H1 (cell line): ENCODE measurements around the gene MMUT. TPM values are rescaled to one million over a fixed set of nuclear protein-coding genes. Genes with fewer than 3 reads are reported as not detected.

Experiments
- CTCF ChIA-PET: fragments of 300-600 bp; sonication (Branson Sonifier 250); formaldehyde crosslinking; loops from one replicate; lab custom pipeline; 2021; ENCODE audit not compliant: partially characterized antibody; lab: Charles Lee
- POLR2A ChIA-PET: fragments of 300-600 bp; sonication (Branson Sonifier 250); formaldehyde crosslinking; loops from one replicate; lab custom pipeline; 2021; ENCODE audit warnings: inconsistent platforms; ENCODE audit not compliant: partially characterized antibody; lab: Charles Lee
- DNase-seq, 2 experiments: peaks; one replicate each; pipeline versions ENCODE4 v3.0.0 to v3.0.0-alpha.2; 2010 to 2022; ENCODE audit warnings: low spot score in 2 of 2, low read depth in 1 of 2, mixed read lengths in 1 of 2
- FAIRE-seq: peaks from 2 replicates; lab custom pipeline; 2011; peaks lifted over from hg19 to GRCh38; lab: Jason Lieb, UNC
- H2AFZ ChIP-seq: 2 replicates; pipeline ENCODE4 v1.8.1; 2012; ENCODE audit warnings: low read length, inconsistent platforms
- H2AK5ac ChIP-seq: 2 replicates; pipeline ENCODE4 v1.6.1; 2013; ENCODE audit warnings: low read depth, low read length
- H2BK120ac ChIP-seq: replicated peaks from 2 replicates; pipeline ENCODE3; 2013; ENCODE audit warnings: low read depth, low read length, inconsistent platforms
- H2BK12ac ChIP-seq: 2 replicates; pipeline ENCODE4 v1.6.1; 2013; ENCODE audit warnings: low read depth, low read length
- H2BK15ac ChIP-seq: 2 replicates; pipeline ENCODE4 v1.6.1; 2013; ENCODE audit warnings: low read length
- H2BK20ac ChIP-seq: 2 replicates; pipeline ENCODE4 v1.6.1; 2013; ENCODE audit warnings: low read length
- H2BK5ac ChIP-seq: 2 replicates; pipeline ENCODE4 v1.6.1; 2013; ENCODE audit warnings: low read depth, low read length
- H3K14ac ChIP-seq: 2 replicates; pipeline ENCODE4 v1.6.1; 2013; ENCODE audit warnings: inconsistent platforms; ENCODE audit not compliant: insufficient read length
- H3K18ac ChIP-seq: 2 replicates; pipeline ENCODE4 v1.6.1; 2013; ENCODE audit warnings: low read length; ENCODE audit errors: extremely low read depth
- H3K23ac ChIP-seq: 2 replicates; pipeline ENCODE4 v1.6.1; 2013; ENCODE audit warnings: inconsistent platforms; ENCODE audit not compliant: insufficient read length
- H3K23me2 ChIP-seq: 2 replicates; pipeline ENCODE4 v1.6.1; 2013; ENCODE audit warnings: low read depth, low read length
- H3K27ac ChIP-seq: 2 replicates; pipeline ENCODE4 v1.6.1; 2011; ENCODE audit warnings: low read depth, low read length, inconsistent platforms
- H3K27me3 ChIP-seq, 4 experiments: replicated peaks in 1 of 4; 1 replicate in 1 of 4; 2 replicates in 3 of 4; pipeline versions ENCODE4 v1.6.1 to v1.8.1; 2011 to 2013; ENCODE audit warnings: low read length in 3 of 4, mild to moderate bottlenecking in 3 of 4, inconsistent platforms in 2 of 4, mixed read lengths in 2 of 4, moderate library complexity in 1 of 4; ENCODE audit not compliant: control insufficient read depth in 3 of 4, insufficient read depth in 3 of 4; ENCODE audit errors: extremely low read depth in 1 of 4
- H3K36me3 ChIP-seq, 4 experiments: 2 replicates each; pipeline versions ENCODE4 v1.6.1 to v1.8.1; 2011 to 2013; ENCODE audit warnings: mild to moderate bottlenecking in 4 of 4, low read length in 3 of 4, moderate library complexity in 2 of 4, control low read depth in 1 of 4, inconsistent platforms in 1 of 4; ENCODE audit not compliant: insufficient read depth in 4 of 4, control insufficient read depth in 2 of 4
- H3K4ac ChIP-seq: replicated peaks from 2 replicates; pipeline ENCODE3; 2013; ENCODE audit warnings: low read length, low read depth, mixed read lengths, inconsistent platforms; ENCODE audit not compliant: insufficient read length
- H3K4me1 ChIP-seq, 4 experiments: replicated peaks in 1 of 4; 1 replicate in 1 of 4; 2 replicates in 3 of 4; pipeline versions ENCODE4 v1.6.1 to v1.8.1; 2011 to 2013; ENCODE audit warnings: low read length in 3 of 4, inconsistent platforms in 2 of 4, mixed read lengths in 1 of 4; ENCODE audit not compliant: insufficient read depth in 4 of 4, control insufficient read depth in 3 of 4
- H3K4me2 ChIP-seq, 2 experiments: 2 replicates each; pipeline versions ENCODE4 v1.6.1 to v1.8.1; 2011 to 2013; ENCODE audit warnings: low read depth in 2 of 2, low read length in 2 of 2, control low read depth in 1 of 2, inconsistent platforms in 1 of 2, mild to moderate bottlenecking in 1 of 2; ENCODE audit not compliant: insufficient read depth in 1 of 2
- H3K4me3 ChIP-seq, 4 experiments: fragments of 200-600, 300-600 bp in 1 of 4; sonication (generic), shearing (Covaris generic), sonication (Bioruptor Twin) in 1 of 4; 2 replicates each; pipeline versions ENCODE4 v1.5.1 to v1.8.1; 2011 to 2016; ENCODE audit warnings: low read length in 4 of 4, low read depth in 3 of 4, control low read depth in 2 of 4, inconsistent platforms in 2 of 4, mild to moderate bottlenecking in 2 of 4, mixed read lengths in 1 of 4, moderate library complexity in 1 of 4; ENCODE audit not compliant: insufficient read depth in 2 of 4; ENCODE audit errors: extremely low read depth in 1 of 4
- H3K56ac ChIP-seq: replicated peaks from 2 replicates; pipeline ENCODE3; 2013; ENCODE audit warnings: low read depth, mild to moderate bottlenecking, mixed read lengths, low read length, inconsistent platforms; ENCODE audit not compliant: insufficient read length
- H3K79me1 ChIP-seq: 2 replicates; pipeline ENCODE4 v1.6.1; 2013; ENCODE audit warnings: low read depth, low read length, control low read depth
- H3K79me2 ChIP-seq, 2 experiments: 2 replicates each; pipeline versions ENCODE4 v1.6.1 to v1.8.1; 2012 to 2013; ENCODE audit warnings: low read length in 2 of 2, mild to moderate bottlenecking in 2 of 2, inconsistent platforms in 1 of 2; ENCODE audit not compliant: insufficient read depth in 2 of 2, control insufficient read depth in 1 of 2
- H3K9ac ChIP-seq, 4 experiments: replicated peaks in 1 of 4; 1 replicate in 1 of 4; 2 replicates in 3 of 4; pipeline versions ENCODE4 v1.6.1 to v1.8.1; 2011 to 2013; ENCODE audit warnings: low read depth in 3 of 4, low read length in 3 of 4, control low read depth in 2 of 4, mild to moderate bottlenecking in 2 of 4, moderate library complexity in 2 of 4, inconsistent platforms in 1 of 4; ENCODE audit errors: extremely low read depth in 1 of 4
- H3K9me3 ChIP-seq, 2 experiments: 2 replicates each; pipeline versions ENCODE4 v1.6.1 to v1.8.1; 2012 to 2013; ENCODE audit warnings: mild to moderate bottlenecking in 2 of 2, moderate library complexity in 2 of 2, control low read depth in 1 of 2, inconsistent platforms in 1 of 2, low read depth in 1 of 2, low read length in 1 of 2, mixed read lengths in 1 of 2; ENCODE audit not compliant: insufficient read depth in 2 of 2
- H4K20me1 ChIP-seq, 2 experiments: replicated peaks in 1 of 2; 2 replicates each; pipeline versions ENCODE3 to v1.8.1; 2011 to 2013; ENCODE audit warnings: inconsistent platforms in 2 of 2, low read length in 2 of 2, mild to moderate bottlenecking in 1 of 2; ENCODE audit not compliant: insufficient read depth in 2 of 2, control insufficient read depth in 1 of 2
- H4K5ac ChIP-seq: 2 replicates; pipeline ENCODE4 v1.6.1; 2013; ENCODE audit warnings: low read length, low read depth, mixed read lengths, inconsistent platforms; ENCODE audit not compliant: insufficient read length
- H4K8ac ChIP-seq: 2 replicates; pipeline ENCODE4 v1.8.0; 2013; ENCODE audit warnings: mild to moderate bottlenecking, moderate library complexity, low read length, inconsistent platforms; ENCODE audit not compliant: insufficient read depth; ENCODE audit errors: extremely low read depth
- H4K91ac ChIP-seq: replicated peaks from 2 replicates; pipeline ENCODE3; 2013; ENCODE audit warnings: low read length, mixed read lengths, inconsistent platforms; ENCODE audit not compliant: insufficient read length
- ASH2L ChIP-seq: fragments of 200-600, 300-600 bp; sonication (generic); IDR thresholded peaks from one replicate; pipeline ENCODE4 v1.7.1; 2017; ENCODE audit warnings: low read length
- ATF3 ChIP-seq: IDR thresholded peaks from 2 replicates; pipeline ENCODE4 v1.6.1; 2011; ENCODE audit warnings: low read depth, mild to moderate bottlenecking, low read length; ENCODE audit not compliant: insufficient read depth
- GABPA ChIP-seq: IDR thresholded peaks from 2 replicates; pipeline ENCODE4 v1.6.1; 2011; ENCODE audit warnings: mild to moderate bottlenecking, low read length, moderate library complexity, borderline replicate concordance; ENCODE audit not compliant: insufficient read depth
- HDAC6 ChIP-seq: IDR thresholded peaks from one replicate; pipeline ENCODE4 v1.7.1; 2012; ENCODE audit warnings: low read depth, mild to moderate bottlenecking, inconsistent platforms, low read length, moderate library complexity
- KDM4A ChIP-seq: IDR thresholded peaks from one replicate; pipeline ENCODE4 v1.7.1; 2012; ENCODE audit warnings: low read depth, mild to moderate bottlenecking, moderate library complexity, low read length, inconsistent platforms; ENCODE audit not compliant: severe bottlenecking
- RNF2 ChIP-seq: fragments of 200-900, 300-1000 bp; sonication (generic); IDR thresholded peaks from 2 replicates; pipeline ENCODE4 v1.7.1; 2016; ENCODE audit warnings: borderline replicate concordance, low read depth, mild to moderate bottlenecking, antibody characterized with exemption, low read length; ENCODE audit not compliant: poor library complexity, severe bottlenecking; ENCODE audit errors: missing control alignments
- SAP30 ChIP-seq: fragments of 300-600 bp; sonication (generic); IDR thresholded peaks from 2 replicates; pipeline ENCODE4 v1.7.1; 2012; ENCODE audit warnings: low read length, moderate library complexity, mild to moderate bottlenecking, inconsistent platforms; ENCODE audit not compliant: insufficient read depth, insufficient replicate concordance
- WGBS, 2 experiments: shearing (Covaris generic) in 1 of 2; methylation state at CpG; one replicate each; pipeline versions ENCODE4 v1.1.6 to v1.1.7; 2013 to 2015; ENCODE audit warnings: low lambda C conversion rate in 2 of 2, mixed read lengths in 2 of 2, inconsistent platforms in 1 of 2, low coverage in 1 of 2, missing lambda C conversion rate in 1 of 2; ENCODE audit not compliant: insufficient replicate concordance in 2 of 2, insufficient coverage in 1 of 2, insufficient read length in 1 of 2; ENCODE audit errors: extremely low coverage in 1 of 2, missing lambda C conversion rate in 1 of 2; 5-methylcytosine and 5-hydroxymethylcytosine counted together
- long read RNA-seq, 2 experiments: library from RNA in 1 of 2; library from capped mRNA in 1 of 2; stranded (forward); transcript quantifications; one replicate each; pipeline ENCODE4 v2.0.0, GENCODE V29; 2021; ENCODE audit warnings: inconsistent platforms in 1 of 2
- polyA minus RNA-seq, 3 experiments: library from RNA; depleted of rRNA, polyadenylated mRNA; stranded (reverse); fragments of >200 nt; gene quantifications; 1 replicate in 2 of 3; 2 replicates in 1 of 3; pipeline ENCODE4 v1.2.3, GENCODE V29; 2011
- polyA plus RNA-seq, 7 experiments: library from polyadenylated mRNA; depleted of rRNA in 3 of 7; stranded (reverse) in 5 of 7; unstranded in 2 of 7; fragments of >200 nt in 5 of 7; fragments of 200-250 nt in 2 of 7; gene quantifications; 1 replicate in 5 of 7; 2 replicates in 1 of 7; 4 replicates in 1 of 7; pipeline versions ENCODE4 v1.2.1 to v1.2.3, GENCODE V29; 2011 to 2013; ENCODE audit warnings: missing spikeins in 2 of 7, mixed read lengths in 2 of 7
- total RNA-seq: library from RNA; stranded (reverse); fragmentation: NEBNext Ultra II Directional; extraction: Animal tissue kit (Norgen Biotek cat#: 25700); gene quantifications from 2 replicates; pipeline ENCODE4 v1.2.1, GENCODE V29; 2021

Gene MMUT
- total RNA-seq (11.9 and 13.0 TPM in 2 replicates), polyA plus RNA-seq (2011; rRNA removed) (3.0 and 5.2 TPM in 2 replicates), polyA minus RNA-seq (2011; rRNA and poly(A)+ RNA removed) (8.5 and 11.1 TPM in 2 replicates)
- 6.6 TPM for polyA plus RNA-seq (2011; cell fraction: cytosol; rRNA removed)
- polyA plus RNA-seq (2011; cell fraction: nucleus; rRNA removed) = 6.3 TPM
- polyA plus RNA-seq (2012, experiment 1 of 2) = 8.3 to 12.6 TPM (median 9.0 TPM) in 4 replicates
- 0.73 TPM for polyA plus RNA-seq (2012, experiment 2 of 2)
- 11.4 TPM for polyA plus RNA-seq (2013, experiment 1 of 2)
- 11.0 TPM for polyA plus RNA-seq (2013, experiment 2 of 2)
- polyA minus RNA-seq (2011; cell fraction: cytosol; rRNA and poly(A)+ RNA removed) = 4.4 TPM
- 8.6 TPM for polyA minus RNA-seq (2011; cell fraction: nucleus; rRNA and poly(A)+ RNA removed)
- long read RNA-seq, experiment 1, transcript MUT-201 (13 exons, 3,749 nt) = major isoform, 7 of 23 reads
- long read RNA-seq, experiment 1, partial matches to known transcripts = 14 of 23 reads
- long read RNA-seq, experiment 1, other reads (novel, unspliced or antisense) = 2 of 23 reads
- long read RNA-seq, experiment 2, transcript MUT-201 (13 exons, 3,749 nt) = major isoform, 10 of 18 reads
- long read RNA-seq, experiment 2, partial matches to known transcripts = 2 of 18 reads
- long read RNA-seq, experiment 2, other reads (novel, unspliced or antisense) = 6 of 18 reads

GRCh38 chr6:49462927-49463611 is at the start of gene MMUT, which contains the start of gene CENPQ:
TSS of gene MMUT (minus strand) at chr6:49463253. CDS start at chr6:49459466, 3,787 bp downstream.
TSS of gene CENPQ (plus strand) at chr6:49463370. CDS start at chr6:49470177, 6,807 bp downstream.
- CTCF ChIA-PET = no interaction called here
- peak; percentile 93 for FAIRE-seq
- no peak within 1 kb of the TSS for H2BK15ac ChIP-seq
- TF ChIP-seq HDAC6 (no peak), ASH2L (peak; percentile 57), RNF2 (no peak), GABPA (peak; percentile 89), SAP30 (peak; percentile 90), KDM4A (peak; percentile 74), ATF3 (peak; percentile 65; the same call in 1 of the 2 replicates)

More at GRCh38 chr6:49462927-49463611, at the start of gene MMUT, which contains the start of gene CENPQ:
- Histone ChIP-seq H3K4ac (no peak within 1 kb of the TSS), H3K27ac (peak within 1 kb of the TSS; percentile 93), H3K79me1 (0 out of 2 replicates have a peak, but pooled peaks cover 5% of the 10 kb centered on the region), H3K18ac (no peak within 1 kb of the TSS), H3K56ac (peak within 1 kb of the TSS; percentile 5), H2BK20ac (no peak within 1 kb of the TSS), H3K4me1 (no peaks in the 10 kb centered on the region), H3K23ac (no peak within 1 kb of the TSS), H3K27me3 (no peaks in the 10 kb centered on the region), H3K4me3 (peak within 1 kb of the TSS; percentile 89 to 99 (median 95)), H3K36me3 (peaks cover 0 to under 1% (median 0%) of the 10 kb centered on the region in 4 experiments; a peak in 1 of 8 replicates), H4K5ac (peak within 1 kb of the TSS; percentile 24), H4K91ac (no peak within 1 kb of the TSS), H3K9me3 (no peaks in the 10 kb centered on the region), H2BK12ac (no peak within 1 kb of the TSS; the same call in 1 of the 2 replicates), H2AK5ac (peak within 1 kb of the TSS; percentile 14), H4K20me1 (peaks cover 0 to 1% of the 10 kb centered on the region in 2 experiments), H2BK120ac (no peak within 1 kb of the TSS), H4K8ac (peak within 1 kb of the TSS; percentile 87; the same call in 1 of the 2 replicates), H3K4me2 (peak within 1 kb of the TSS; percentile 80 to 82), H3K79me2 (peaks cover 11 to 71% of the 10 kb centered on the region in 2 experiments), H2BK5ac (peak within 1 kb of the TSS; percentile 76), H2AFZ (peak within 1 kb of the TSS; percentile 76), H3K14ac (no peak within 1 kb of the TSS), H3K23me2 (peaks cover 4% of the 10 kb centered on the region), H3K9ac (peak within 1 kb of the TSS; percentile 95 to 99 (median 96))
- 2% methylated on average over 32 of the region's 37 CpGs; no CpG with 5 or more reads in 1 of the 2 experiments for WGBS, 2 experiments
- peak; percentile 81 to 91 for DNase-seq
- POLR2A ChIA-PET = no interaction called here
